Measurements from ENCODE around the gene MAX. TPM values are rescaled to one million over a fixed set of nuclear protein-coding genes. Genes with fewer than 3 reads are reported as not detected.

Gene MAX
- total RNA-seq, 1 experiment from 2014 or later: 72.9 TPM

DNA sequence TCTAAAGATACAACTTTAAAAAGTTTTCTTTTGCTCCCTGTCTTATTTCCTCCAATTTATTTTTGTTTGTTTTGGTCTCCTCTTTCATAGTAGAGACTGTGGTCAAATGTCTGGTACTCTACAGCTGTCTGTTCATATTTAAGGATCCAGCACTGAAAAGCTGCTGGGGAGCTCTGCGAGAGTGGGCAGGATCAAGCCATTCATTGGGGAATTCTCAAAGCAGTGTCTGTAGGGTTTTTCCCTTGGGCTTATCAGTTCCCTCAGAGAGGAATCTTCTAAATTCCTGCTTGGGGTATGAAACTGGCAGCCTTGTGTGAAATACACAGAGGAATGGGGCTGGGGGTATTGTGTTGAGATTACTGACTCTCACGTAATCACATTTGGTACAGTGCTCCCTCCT, 63.4 kb downstream of the MAX start:
- Histone ChIP-seq H3K23ac (ENCODE audit: insufficient read length, low read depth, low read length) (no peak overlapping the region), H2BK120ac (ENCODE audit: low read depth, low read length, poor library complexity, severe bottlenecking) (no peak overlapping the region), H3K4me2 (ENCODE audit: insufficient read depth, insufficient read length, low read length) (no peak overlapping the region), H2BK20ac (ENCODE audit: low read depth, low read length, poor library complexity, severe bottlenecking) (no peak overlapping the region), H4K8ac (replicated peaks; ENCODE audit: insufficient read length, low read depth, low read length) (no peak overlapping the region), H2AK5ac (ENCODE audit: insufficient read length, low read length) (no peak overlapping the region), H3T11ph (ENCODE audit: low read length) (no peak overlapping the region), H3K14ac (ENCODE audit: insufficient read depth, low read length) (no peak overlapping the region), H3K27ac (ENCODE audit: insufficient read length, low read depth, low read length) (no peak overlapping the region), H4K20me1 (ENCODE audit: control insufficient read depth, insufficient read depth, insufficient read length) (no peaks in the 10 kb centered on the region), H2BK12ac (ENCODE audit: insufficient read length, low read depth, low read length) (no peak overlapping the region), H3K23me2 (ENCODE audit: insufficient read length, low read depth, low read length, poor library complexity, severe bottlenecking) (no peaks in the 10 kb centered on the region), H3K4me1 (ENCODE audit: insufficient read depth, low read length) (no peaks in the 10 kb centered on the region), H3K4ac (ENCODE audit: low read depth, low read length) (no peak overlapping the region), H3K56ac (ENCODE audit: insufficient read length, low read depth, low read length) (no peak overlapping the region), H3K9ac (ENCODE audit: extremely low read depth, insufficient read length, low read length) (no peak overlapping the region), H4K5ac (ENCODE audit: insufficient read length, low read depth, low read length) (no peak overlapping the region), H3K79me2 (ENCODE audit: insufficient read depth, low read length) (no peaks in the 10 kb centered on the region), H2AFZ (ENCODE audit: low read length) (no peak overlapping the region), H3K18ac (ENCODE audit: insufficient read length, low read depth, low read length) (no peak overlapping the region), H3K79me1 (ENCODE audit: insufficient read depth, low read depth, low read length, poor library complexity, severe bottlenecking) (no peaks in the 10 kb centered on the region), H3K27me3 (ENCODE audit: insufficient read depth, low read length) (no peaks in the 10 kb centered on the region), H2BK15ac (ENCODE audit: low read depth, low read length) (no peak overlapping the region), H2BK5ac (ENCODE audit: insufficient read length, low read length) (no peak overlapping the region), H3K9me3 (ENCODE audit: control insufficient read depth, low read depth, low read length) (no peaks in the 10 kb centered on the region), H4K91ac (ENCODE audit: insufficient read length, low read depth, low read length) (no peak overlapping the region)
- Mint-ChIP-seq H3K36me3 (ENCODE audit: insufficient read depth in 1 of 3, low read depth in 3 of 3) (peaks cover 2 to 32% (median 32%) of the 10 kb centered on the region in 3 experiments; a peak in 6 of 7 replicates), H3K4me3 (no peak overlapping the region), H3K9me3 (no peaks in the 10 kb centered on the region), H3K27ac (0 out of 7 replicates have a peak overlapping the region, but pooled peaks of 1 of the 3 experiments have one; percentile 6), H3K4me1 (no peaks in the 10 kb centered on the region), H3K27me3 (ENCODE audit: low read depth) (no peaks in the 10 kb centered on the region)
- no CpG with 5 or more reads among the region's 2 CpGs for WGBS (ENCODE audit: extremely low coverage, insufficient read length, low lambda C conversion rate)
- TF ChIP-seq, protein P1, sequence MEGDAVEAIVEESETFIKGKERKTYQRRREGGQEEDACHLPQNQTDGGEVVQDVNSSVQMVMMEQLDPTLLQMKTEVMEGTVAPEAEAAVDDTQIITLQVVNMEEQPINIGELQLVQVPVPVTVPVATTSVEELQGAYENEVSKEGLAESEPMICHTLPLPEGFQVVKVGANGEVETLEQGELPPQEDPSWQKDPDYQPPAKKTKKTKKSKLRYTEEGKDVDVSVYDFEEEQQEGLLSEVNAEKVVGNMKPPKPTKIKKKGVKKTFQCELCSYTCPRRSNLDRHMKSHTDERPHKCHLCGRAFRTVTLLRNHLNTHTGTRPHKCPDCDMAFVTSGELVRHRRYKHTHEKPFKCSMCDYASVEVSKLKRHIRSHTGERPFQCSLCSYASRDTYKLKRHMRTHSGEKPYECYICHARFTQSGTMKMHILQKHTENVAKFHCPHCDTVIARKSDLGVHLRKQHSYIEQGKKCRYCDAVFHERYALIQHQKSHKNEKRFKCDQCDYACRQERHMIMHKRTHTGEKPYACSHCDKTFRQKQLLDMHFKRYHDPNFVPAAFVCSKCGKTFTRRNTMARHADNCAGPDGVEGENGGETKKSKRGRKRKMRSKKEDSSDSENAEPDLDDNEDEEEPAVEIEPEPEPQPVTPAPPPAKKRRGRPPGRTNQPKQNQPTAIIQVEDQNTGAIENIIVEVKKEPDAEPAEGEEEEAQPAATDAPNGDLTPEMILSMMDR (conservative IDR thresholded peaks at IDR 0.05): no peak
- DNase-seq: no peak
